ENCODE measurements around the gene OR52M1. TPM values are rescaled to one million over a fixed set of nuclear protein-coding genes. Genes with fewer than 3 reads are reported as not detected.

OR52M1 gene
- total and polyA plus RNA-seq, 2 experiments from 2014 or later: not detected

DNA sequence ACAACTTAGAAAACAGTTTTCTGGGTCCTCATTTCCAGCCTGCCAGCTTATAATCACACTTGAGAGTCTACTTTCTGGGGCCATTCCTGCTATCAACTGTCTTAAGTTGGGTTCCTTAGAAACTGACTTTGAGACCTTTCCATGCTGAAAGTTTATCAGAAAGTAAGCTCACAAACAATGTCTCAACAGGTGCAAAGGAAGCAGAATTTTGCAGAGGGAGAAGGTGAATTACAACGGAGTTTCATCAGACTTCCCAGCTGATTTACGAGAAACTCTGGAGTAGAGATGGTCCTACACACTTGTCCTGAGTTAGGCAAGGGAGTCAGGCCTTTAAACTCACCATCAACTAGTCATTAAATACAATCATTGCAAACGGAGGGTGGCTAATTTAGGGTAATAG is 31.9 kb downstream of the OR52M1 start:
- Histone ChIP-seq H3K9me2 (ENCODE audit: insufficient read depth) (no peaks in the 10 kb centered on the region), H2AFZ (no peak overlapping the region), H3K9ac (no peak overlapping the region), H3K79me2 (ENCODE audit: insufficient read depth) (no peaks in the 10 kb centered on the region), H3K4me2 (ENCODE audit: unreplicated experiment) (no peak overlapping the region), H3K4me1 (ENCODE audit: insufficient read depth) (no peaks in the 10 kb centered on the region), H3K27ac (no peak overlapping the region), H4K20me1 (ENCODE audit: insufficient read depth) (no peaks in the 10 kb centered on the region), H3F3A (ENCODE audit: insufficient read depth) (no peaks in the 10 kb centered on the region), H3K4me3 (no peak overlapping the region), H3K9me3 (ENCODE audit: low read depth) (no peaks in the 10 kb centered on the region), H3K36me3 (ENCODE audit: low read depth) (no peaks in the 10 kb centered on the region), H3K27me3 (replicated peaks; ENCODE audit: insufficient read depth) (no peaks in the 10 kb centered on the region)
- WGBS, 2 experiments (ENCODE audit: low coverage in 1 of 2, low lambda C conversion rate in 2 of 2, missing lambda C conversion rate in 2 of 2): 22 to 30% methylated on average over 3 of the region's 3 CpGs
- in situ Hi-C loops (cut with MboI): no loop called here
- no peak for DNase-seq
- TF ChIP-seq EZH2 (IDR thresholded peaks at IDR 0.05; ENCODE audit: insufficient read depth, poor library complexity, severe bottlenecking) (no peak), EZH2phosphoT487 (IDR thresholded peaks at IDR 0.05; ENCODE audit: insufficient read depth, low read depth) (no peak)

DNA sequence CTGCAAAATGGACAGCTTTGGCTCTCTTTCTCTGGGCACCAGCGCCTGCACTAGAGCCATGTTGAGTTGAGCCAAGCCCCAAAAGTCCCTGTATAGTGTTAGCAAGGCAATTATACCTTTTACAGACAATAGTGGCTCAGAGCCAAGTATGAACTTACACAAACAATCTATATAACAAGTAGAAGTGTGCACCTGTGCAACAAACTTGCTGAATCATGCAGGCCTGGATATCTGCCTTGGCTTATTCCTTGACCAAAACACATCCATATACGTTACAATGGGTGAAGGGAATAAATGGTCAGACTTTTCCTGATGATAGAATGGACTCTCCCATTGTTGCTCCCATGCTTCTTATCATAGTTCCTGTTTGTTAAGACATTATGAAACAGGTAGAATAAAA is 32.8 kb downstream of the OR52M1 start:
- H3K27me3 ChIP-seq (replicated peaks; ENCODE audit: insufficient read depth): no peaks in the 10 kb centered on the region
- H4K20me1 ChIP-seq (ENCODE audit: insufficient read depth): no peaks in the 10 kb centered on the region
- no peak overlapping the region for H3K4me3 ChIP-seq
- H3K4me1 ChIP-seq (ENCODE audit: insufficient read depth): no peaks in the 10 kb centered on the region
- H3K9ac ChIP-seq: no peak overlapping the region
- H3K79me2 ChIP-seq (ENCODE audit: insufficient read depth): no peaks in the 10 kb centered on the region
- no peaks in the 10 kb centered on the region for H3K9me2 ChIP-seq (ENCODE audit: insufficient read depth)
- H3K36me3 ChIP-seq (ENCODE audit: low read depth): no peaks in the 10 kb centered on the region
- H3K4me2 ChIP-seq (ENCODE audit: unreplicated experiment): no peak overlapping the region
- in situ Hi-C loops (cut with MboI): no loop called here
- no peak for TF ChIP-seq EZH2phosphoT487 (IDR thresholded peaks at IDR 0.05; ENCODE audit: insufficient read depth, low read depth)
- no peak for TF ChIP-seq EZH2 (IDR thresholded peaks at IDR 0.05; ENCODE audit: insufficient read depth, poor library complexity, severe bottlenecking)
- H2AFZ ChIP-seq: no peak overlapping the region
- H3K9me3 ChIP-seq (ENCODE audit: low read depth): no peaks in the 10 kb centered on the region
- H3K27ac ChIP-seq: no peak overlapping the region
- no peak for DNase-seq
- 13 to 23% methylated on average over 2 of the region's 2 CpGs for WGBS, 2 experiments (ENCODE audit: low coverage in 1 of 2, low lambda C conversion rate in 2 of 2, missing lambda C conversion rate in 2 of 2)
- H3F3A ChIP-seq (ENCODE audit: insufficient read depth): no peaks in the 10 kb centered on the region

DNA sequence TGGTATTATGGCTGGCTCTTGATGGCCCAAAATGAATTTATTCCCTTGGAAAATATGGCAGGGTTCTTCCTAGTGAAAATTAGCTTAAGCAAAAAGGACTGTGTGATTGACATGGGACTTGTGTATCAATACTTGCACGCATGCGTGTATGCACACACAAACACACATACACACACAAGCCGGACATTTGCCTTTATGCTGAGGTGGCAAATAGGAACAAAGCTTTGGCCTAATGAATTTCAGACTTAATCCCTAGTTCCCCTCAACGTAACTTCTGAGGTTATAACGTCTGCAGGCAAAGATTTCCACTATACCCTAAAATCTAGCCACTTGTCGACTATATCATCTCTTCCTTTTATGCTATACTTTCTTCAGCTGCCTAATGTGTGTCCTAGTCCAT is 33.6 kb downstream of the OR52M1 start:
- TF ChIP-seq EZH2 (IDR thresholded peaks at IDR 0.05; ENCODE audit: insufficient read depth, poor library complexity, severe bottlenecking) (no peak), EZH2phosphoT487 (IDR thresholded peaks at IDR 0.05; ENCODE audit: insufficient read depth, low read depth) (no peak)
- in situ Hi-C loops (cut with MboI): no loop called here
- Histone ChIP-seq H3K4me3 (no peak overlapping the region), H3K9me2 (ENCODE audit: insufficient read depth) (no peaks in the 10 kb centered on the region), H3K27ac (no peak overlapping the region), H3K79me2 (ENCODE audit: insufficient read depth) (no peaks in the 10 kb centered on the region), H3K9me3 (ENCODE audit: low read depth) (no peaks in the 10 kb centered on the region), H3K4me1 (ENCODE audit: insufficient read depth) (no peaks in the 10 kb centered on the region), H3K36me3 (ENCODE audit: low read depth) (no peaks in the 10 kb centered on the region), H2AFZ (no peak overlapping the region), H3K27me3 (replicated peaks; ENCODE audit: insufficient read depth) (no peaks in the 10 kb centered on the region), H4K20me1 (ENCODE audit: insufficient read depth) (no peaks in the 10 kb centered on the region), H3F3A (ENCODE audit: insufficient read depth) (no peaks in the 10 kb centered on the region), H3K9ac (no peak overlapping the region), H3K4me2 (ENCODE audit: unreplicated experiment) (no peak overlapping the region)
- 37 to 40% methylated on average over 6 of the region's 6 CpGs for WGBS, 2 experiments (ENCODE audit: low coverage in 1 of 2, low lambda C conversion rate in 2 of 2, missing lambda C conversion rate in 2 of 2)
- no peak for DNase-seq

DNA sequence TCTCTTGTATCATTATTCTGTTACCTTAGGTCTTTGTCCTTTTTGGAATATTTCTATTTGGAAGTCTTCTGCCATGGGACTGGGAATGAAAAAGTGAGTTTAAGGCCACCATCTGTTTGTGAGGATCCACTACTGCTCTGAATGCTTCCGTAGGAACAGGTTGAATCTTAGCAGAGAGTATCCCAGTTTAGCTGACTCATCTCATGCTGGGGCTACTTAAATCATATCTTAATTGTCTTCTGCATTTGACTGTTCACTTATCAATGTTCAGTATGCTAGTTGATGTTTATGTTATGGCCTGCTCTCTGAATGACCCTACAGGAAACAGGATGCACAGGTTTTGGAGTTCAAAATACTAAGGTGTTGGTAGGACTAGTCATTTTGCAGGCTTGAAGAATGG is 35.1 kb downstream of the OR52M1 start:
- no peak overlapping the region for H3K9ac ChIP-seq
- no peak overlapping the region for H2AFZ ChIP-seq
- H3K4me3 ChIP-seq: no peak overlapping the region
- H3K27ac ChIP-seq: no peak overlapping the region
- H4K20me1 ChIP-seq (ENCODE audit: insufficient read depth): no peaks in the 10 kb centered on the region
- no peaks in the 10 kb centered on the region for H3F3A ChIP-seq (ENCODE audit: insufficient read depth)
- DNase-seq: no peak
- no peaks in the 10 kb centered on the region for H3K27me3 ChIP-seq (replicated peaks; ENCODE audit: insufficient read depth)
- 25 to 28% methylated on average over 1 of the region's 1 CpG for WGBS, 2 experiments (ENCODE audit: low coverage in 1 of 2, low lambda C conversion rate in 2 of 2, missing lambda C conversion rate in 2 of 2)
- no peaks in the 10 kb centered on the region for H3K79me2 ChIP-seq (ENCODE audit: insufficient read depth)
- H3K9me3 ChIP-seq (ENCODE audit: low read depth): no peaks in the 10 kb centered on the region
- no peaks in the 10 kb centered on the region for H3K36me3 ChIP-seq (ENCODE audit: low read depth)
- TF ChIP-seq EZH2phosphoT487 (IDR thresholded peaks at IDR 0.05; ENCODE audit: insufficient read depth, low read depth): no peak
- no peak for TF ChIP-seq EZH2 (IDR thresholded peaks at IDR 0.05; ENCODE audit: insufficient read depth, poor library complexity, severe bottlenecking)
- H3K4me1 ChIP-seq (ENCODE audit: insufficient read depth): no peaks in the 10 kb centered on the region
- H3K9me2 ChIP-seq (ENCODE audit: insufficient read depth): no peaks in the 10 kb centered on the region
- in situ Hi-C loops (cut with MboI): no loop called here
- no peak overlapping the region for H3K4me2 ChIP-seq (ENCODE audit: unreplicated experiment)

DNA sequence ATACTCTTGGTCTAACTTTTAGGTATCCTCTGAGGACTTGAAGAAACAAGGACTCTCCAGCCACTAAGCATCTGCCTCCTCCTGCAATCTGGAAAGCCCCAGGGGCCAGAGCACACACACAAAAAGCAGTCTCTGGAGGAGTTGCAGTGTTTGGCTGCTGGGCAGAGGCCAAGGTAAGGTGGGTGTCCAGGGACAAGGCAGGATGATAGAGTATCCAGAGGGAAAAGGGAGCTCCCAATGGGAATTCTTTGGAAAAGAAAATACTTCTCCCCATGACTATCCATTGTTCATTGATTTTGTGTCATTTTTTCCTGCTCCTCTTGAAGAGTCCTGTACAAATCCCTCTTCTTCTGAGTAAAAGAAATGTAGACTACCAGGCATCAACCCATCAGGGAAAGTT is 36.5 kb downstream of the OR52M1 start, which contains the start of gene OR52I2:
Gene OR52I2, plus strand, starts transcription at position 301 of the 400 bp plus-strand sequence.
- Histone ChIP-seq H3K36me3 (ENCODE audit: low read depth) (no peaks in the 10 kb centered on the region), H3K79me2 (ENCODE audit: insufficient read depth) (no peaks in the 10 kb centered on the region), H3K9me2 (ENCODE audit: insufficient read depth) (no peaks in the 10 kb centered on the region), H3K9me3 (ENCODE audit: low read depth) (no peaks in the 10 kb centered on the region), H3K4me1 (ENCODE audit: insufficient read depth) (no peaks in the 10 kb centered on the region), H3F3A (ENCODE audit: insufficient read depth) (no peaks in the 10 kb centered on the region), H3K4me2 (ENCODE audit: unreplicated experiment) (no peak within 1 kb of the TSS), H3K9ac (no peak within 1 kb of the TSS), H3K27me3 (replicated peaks; ENCODE audit: insufficient read depth) (no peaks in the 10 kb centered on the region), H2AFZ (no peak within 1 kb of the TSS), H3K4me3 (no peak within 1 kb of the TSS), H3K27ac (no peak within 1 kb of the TSS), H4K20me1 (ENCODE audit: insufficient read depth) (no peaks in the 10 kb centered on the region)
- DNase-seq: no peak
- TF ChIP-seq EZH2phosphoT487 (IDR thresholded peaks at IDR 0.05; ENCODE audit: insufficient read depth, low read depth): no peak
- TF ChIP-seq EZH2 (IDR thresholded peaks at IDR 0.05; ENCODE audit: insufficient read depth, poor library complexity, severe bottlenecking): no peak
- in situ Hi-C loops (cut with MboI): no loop called here
